ENCODE data around the gene MED19.

MED19 gene

GRCh38 chr11:57657194-57658022 is 54.6 kb downstream of the MED19 start, which contains the start of gene CLP1:
TSS of gene CLP1 (plus strand) at chr11:57657762. CDS start at chr11:57659477, 1,715 bp downstream.
- H3K27me3 ChIP-seq, result no peaks in the 10 kb centered on the region
- peaks cover 33% of the 10 kb centered on the region for H3K36me3 ChIP-seq
- peak within 1 kb of the TSS; percentile 79 to 88 for H3K4me3 ChIP-seq (ENCODE audit: low read depth in 1 of 2, low read length in 1 of 2)
- H3K9me3 ChIP-seq, result no peaks in the 10 kb centered on the region
- H3K27ac ChIP-seq, result peak within 1 kb of the TSS; percentile 84
- peaks cover 24 to 32% of the 10 kb centered on the region in 2 experiments for H3K4me1 ChIP-seq (ENCODE audit: control insufficient read depth in 1 of 2, insufficient read depth in 1 of 2, low read depth in 1 of 2, low read length in 1 of 2)
- TF ChIP-seq, protein P1, sequence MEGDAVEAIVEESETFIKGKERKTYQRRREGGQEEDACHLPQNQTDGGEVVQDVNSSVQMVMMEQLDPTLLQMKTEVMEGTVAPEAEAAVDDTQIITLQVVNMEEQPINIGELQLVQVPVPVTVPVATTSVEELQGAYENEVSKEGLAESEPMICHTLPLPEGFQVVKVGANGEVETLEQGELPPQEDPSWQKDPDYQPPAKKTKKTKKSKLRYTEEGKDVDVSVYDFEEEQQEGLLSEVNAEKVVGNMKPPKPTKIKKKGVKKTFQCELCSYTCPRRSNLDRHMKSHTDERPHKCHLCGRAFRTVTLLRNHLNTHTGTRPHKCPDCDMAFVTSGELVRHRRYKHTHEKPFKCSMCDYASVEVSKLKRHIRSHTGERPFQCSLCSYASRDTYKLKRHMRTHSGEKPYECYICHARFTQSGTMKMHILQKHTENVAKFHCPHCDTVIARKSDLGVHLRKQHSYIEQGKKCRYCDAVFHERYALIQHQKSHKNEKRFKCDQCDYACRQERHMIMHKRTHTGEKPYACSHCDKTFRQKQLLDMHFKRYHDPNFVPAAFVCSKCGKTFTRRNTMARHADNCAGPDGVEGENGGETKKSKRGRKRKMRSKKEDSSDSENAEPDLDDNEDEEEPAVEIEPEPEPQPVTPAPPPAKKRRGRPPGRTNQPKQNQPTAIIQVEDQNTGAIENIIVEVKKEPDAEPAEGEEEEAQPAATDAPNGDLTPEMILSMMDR (IDR thresholded peaks at IDR 0.05), result peak; percentile 55

- Histone ChIP-seq H3K4me1 (ENCODE audit: control insufficient read depth in 1 of 2, insufficient read depth in 1 of 2, low read depth in 1 of 2, low read length in 1 of 2) (peaks cover 29 to 35% of the 10 kb centered on the region in 2 experiments), H3K36me3 (peaks cover 27% of the 10 kb centered on the region), H3K4me3 (ENCODE audit: low read depth in 1 of 2, low read length in 1 of 2) (peak overlapping the region; percentile 79 to 88), H3K27ac (peak overlapping the region; percentile 84), H3K27me3 (peaks cover 6% of the 10 kb centered on the region), H3K9me3 (no peaks in the 10 kb centered on the region)
- TF ChIP-seq, protein P1 (IDR thresholded peaks at IDR 0.05), result no peak
Observed at GRCh38 chr11:57656885-57657193, 55.2 kb downstream of the MED19 start.

All from neutrophil (primary cell).